Liver (tissue), 9 donors: ENCODE data around the gene F2R. TPM values are rescaled to one million over a fixed set of nuclear protein-coding genes. Genes with fewer than 3 reads are reported as not detected.
"Not testable (repeated sequence)": the region's sequence is repeated elsewhere in the genome, so short reads cannot be mapped to it uniquely, and the experiment has no call there.

ENCODE experiments used
- DNase-seq: peaks from one replicate; pipeline ENCODE4 v3.0.0-alpha.2; 2017; ENCODE audit warnings: low spot score
- H3K27ac ChIP-seq, 2 donors: one replicate each; pipeline ENCODE4 v1.7.0; 2013; ENCODE audit warnings: inconsistent platforms in 2 of 2, low read length in 2 of 2, control low read depth in 1 of 2, low read depth in 1 of 2, mild to moderate bottlenecking in 1 of 2
- H3K27me3 ChIP-seq, 4 donors: one replicate each; pipeline versions ENCODE4 v1.6.1 to v1.7.0; 2013; ENCODE audit warnings: low read length in 3 of 4, inconsistent platforms in 1 of 4, mild to moderate bottlenecking in 1 of 4, moderate library complexity in 1 of 4; ENCODE audit not compliant: control insufficient read depth in 4 of 4, insufficient read depth in 4 of 4
- H3K36me3 ChIP-seq, 4 donors: one replicate each; pipeline versions ENCODE4 v1.6.1 to v1.7.0; 2013; ENCODE audit warnings: low read length in 3 of 4, mild to moderate bottlenecking in 3 of 4, low read depth in 1 of 4, moderate library complexity in 1 of 4; ENCODE audit not compliant: control insufficient read depth in 4 of 4, insufficient read depth in 3 of 4
- H3K4me1 ChIP-seq, 4 donors: one replicate each; pipeline versions ENCODE4 v1.6.1 to v1.7.0; 2013; ENCODE audit warnings: low read length in 3 of 4, mild to moderate bottlenecking in 3 of 4, moderate library complexity in 1 of 4; ENCODE audit not compliant: control insufficient read depth in 4 of 4, insufficient read depth in 4 of 4
- H3K4me3 ChIP-seq, 3 donors: one replicate each; pipeline versions ENCODE4 v1.6.1 to v1.7.0; 2013; ENCODE audit warnings: low read length in 3 of 3, control low read depth in 1 of 3, low read depth in 1 of 3, mild to moderate bottlenecking in 1 of 3
- H3K9ac ChIP-seq, 2 donors: one replicate each; pipeline ENCODE4 v1.7.0; 2013; ENCODE audit warnings: low read length in 2 of 2, mild to moderate bottlenecking in 2 of 2, moderate library complexity in 2 of 2, control low read depth in 1 of 2, low read depth in 1 of 2
- H3K9me3 ChIP-seq, 4 donors: one replicate each; pipeline versions ENCODE4 v1.6.1 to v1.7.0; 2013; ENCODE audit warnings: low read length in 3 of 4; ENCODE audit not compliant: control insufficient read depth in 4 of 4
- ATF3 ChIP-seq: IDR thresholded peaks from 2 replicates; pipeline ENCODE4 v1.6.1; 2016; ENCODE audit warnings: antibody characterized with exemption
- EGR1 ChIP-seq, 2 donors: IDR thresholded peaks; 2 replicates each; pipeline ENCODE4 v1.6.1; 2016 to 2018; ENCODE audit warnings: antibody characterized with exemption in 2 of 2, low read depth in 2 of 2
- GABPA ChIP-seq, 2 donors: IDR thresholded peaks in 1 of 2; conservative IDR thresholded peaks in 1 of 2; 2 replicates each; pipeline ENCODE4 v1.6.1; 2016; ENCODE audit warnings: antibody characterized with exemption in 2 of 2, mild to moderate bottlenecking in 1 of 2, moderate library complexity in 1 of 2
- HNF4G ChIP-seq: IDR thresholded peaks from 2 replicates; pipeline ENCODE4 v1.6.1; 2016; ENCODE audit warnings: antibody characterized with exemption
- MAX ChIP-seq: IDR thresholded peaks from 2 replicates; pipeline ENCODE4 v1.6.1; 2016; ENCODE audit warnings: antibody characterized with exemption
- NR2F2 ChIP-seq: IDR thresholded peaks from 2 replicates; pipeline ENCODE4 v1.6.1; 2016; ENCODE audit warnings: antibody characterized with exemption
- RXRA ChIP-seq, 2 donors: IDR thresholded peaks; 2 replicates each; pipeline ENCODE4 v1.6.1; 2017 to 2018; ENCODE audit warnings: antibody characterized with exemption in 2 of 2, mild to moderate bottlenecking in 1 of 2
- YY1 ChIP-seq: IDR thresholded peaks from 2 replicates; pipeline ENCODE4 v1.6.1; 2016; ENCODE audit warnings: antibody characterized with exemption, mild to moderate bottlenecking
- WGBS: extraction: QIAGEN DNeasy Blood & Tissue Kit; methylation state at CpG from one replicate; pipeline ENCODE4 v1.1.7; 2013; 5-methylcytosine and 5-hydroxymethylcytosine counted together
- polyA plus RNA-seq, 2 donors: library from polyadenylated mRNA; stranded (reverse) in 1 of 2; unstranded in 1 of 2; fragments of 200-250 nt in 1 of 2; fragments of >200 nt in 1 of 2; fragmentation: Nextera tagmentation in 1 of 2; extraction: Ambion mirVana in 1 of 2; gene quantifications; one replicate each; pipeline versions ENCODE4 v1.2.1 to v1.2.3, GENCODE V29; 2013 to 2015
- total RNA-seq, 2 donors: library from RNA; depleted of rRNA; stranded (reverse); fragments of >200 nt; gene quantifications; one replicate each; pipeline ENCODE4 v1.2.3, GENCODE V29; 2014
- TF ChIP-seq, protein P1 (sequence below): fragments of 150-350 bp; IDR thresholded peaks from 2 replicates; pipeline ENCODE4 v1.5.1; 2017; ENCODE audit warnings: improper control_type of control experiment, low read depth, low read length; ENCODE audit not compliant: missing input control
- donor health status: healthy.
- donor health status: healthy.
- donor health status: healthy.
- donor health status: healthy.
- donor health status: healthy.

The F2R gene
- total and polyA plus RNA-seq, 4 donors = 5.9 to 18.7 (median 9.5) TPM

DNA sequence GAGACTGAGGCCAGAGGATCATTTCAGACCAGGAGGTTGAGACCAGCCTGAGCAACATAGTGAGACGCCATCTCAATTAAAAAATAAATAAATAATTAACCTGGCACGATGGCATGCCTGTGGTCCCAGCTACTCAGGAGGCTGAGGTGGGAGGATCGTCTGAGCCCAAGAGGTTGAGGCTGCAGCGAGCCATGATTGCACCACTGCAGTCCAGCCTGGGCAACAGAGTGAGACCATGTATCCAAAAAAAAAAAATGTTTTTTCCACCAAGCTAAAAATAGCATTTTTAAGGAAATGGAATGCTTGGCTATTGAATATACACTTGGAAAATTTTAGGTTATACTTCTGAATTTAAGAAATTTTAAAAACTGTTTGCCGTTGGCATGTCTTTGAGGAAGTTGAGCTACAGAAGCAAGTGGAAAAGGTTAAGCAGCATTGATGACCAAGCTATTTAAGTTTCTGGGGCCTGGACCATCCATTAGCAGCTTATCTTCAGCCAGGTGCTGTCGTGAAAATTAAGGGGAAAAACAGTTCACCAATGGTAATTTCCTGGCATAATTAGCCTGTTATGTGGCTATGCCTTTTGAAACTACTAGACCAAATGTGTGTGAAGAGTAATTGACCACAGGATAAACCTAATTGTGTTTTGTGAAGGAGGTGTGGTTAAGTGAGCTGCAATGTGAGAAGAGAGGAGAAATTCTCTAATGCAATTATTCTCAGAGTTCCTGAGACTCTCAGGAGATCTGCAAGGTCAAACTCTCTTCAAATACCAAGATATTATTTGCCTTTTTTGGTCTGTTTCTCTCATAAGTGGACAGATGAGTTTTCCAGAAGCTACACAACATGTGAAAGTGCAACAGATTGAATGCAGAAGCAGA lies 21.0 kb downstream of the F2R start (continued):
- TF ChIP-seq, protein P1, sequence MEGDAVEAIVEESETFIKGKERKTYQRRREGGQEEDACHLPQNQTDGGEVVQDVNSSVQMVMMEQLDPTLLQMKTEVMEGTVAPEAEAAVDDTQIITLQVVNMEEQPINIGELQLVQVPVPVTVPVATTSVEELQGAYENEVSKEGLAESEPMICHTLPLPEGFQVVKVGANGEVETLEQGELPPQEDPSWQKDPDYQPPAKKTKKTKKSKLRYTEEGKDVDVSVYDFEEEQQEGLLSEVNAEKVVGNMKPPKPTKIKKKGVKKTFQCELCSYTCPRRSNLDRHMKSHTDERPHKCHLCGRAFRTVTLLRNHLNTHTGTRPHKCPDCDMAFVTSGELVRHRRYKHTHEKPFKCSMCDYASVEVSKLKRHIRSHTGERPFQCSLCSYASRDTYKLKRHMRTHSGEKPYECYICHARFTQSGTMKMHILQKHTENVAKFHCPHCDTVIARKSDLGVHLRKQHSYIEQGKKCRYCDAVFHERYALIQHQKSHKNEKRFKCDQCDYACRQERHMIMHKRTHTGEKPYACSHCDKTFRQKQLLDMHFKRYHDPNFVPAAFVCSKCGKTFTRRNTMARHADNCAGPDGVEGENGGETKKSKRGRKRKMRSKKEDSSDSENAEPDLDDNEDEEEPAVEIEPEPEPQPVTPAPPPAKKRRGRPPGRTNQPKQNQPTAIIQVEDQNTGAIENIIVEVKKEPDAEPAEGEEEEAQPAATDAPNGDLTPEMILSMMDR = no peak
- TF ChIP-seq ATF3 (no peak), YY1 (no peak), GABPA (IDR thresholded peaks at IDR 0.05 in 1 of 2, conservative IDR thresholded peaks at IDR 0.05 in 1 of 2) (no peak)

DNA sequence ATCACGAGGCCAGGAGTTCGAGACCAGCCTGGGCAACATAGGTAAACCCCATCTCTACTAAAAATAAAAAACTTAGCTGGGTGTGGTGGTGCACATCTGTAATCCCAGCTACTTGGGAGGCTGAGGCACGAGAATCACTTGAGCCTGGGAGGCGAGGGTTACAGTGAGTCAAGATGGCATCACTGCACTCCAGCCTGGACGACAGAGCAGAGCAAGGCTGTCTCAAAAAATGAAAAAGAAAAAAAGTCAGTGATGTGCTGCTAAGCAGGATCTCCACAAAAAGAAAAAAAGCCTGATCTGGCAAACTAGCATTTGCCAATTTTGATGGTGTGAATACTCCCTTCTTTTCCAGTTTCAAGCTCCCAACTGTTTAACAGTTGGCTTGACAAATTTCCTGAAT lies 21.9 kb downstream of the F2R start:
- no peaks in the 10 kb centered on the region for H3K9me3 ChIP-seq
- H3K4me1 ChIP-seq = no peaks in the 10 kb centered on the region
- no peak overlapping the region for H3K4me3 ChIP-seq
- TF ChIP-seq HNF4G (no peak), RXRA (IDR thresholded peaks at IDR 0.05) (no peak), MAX (no peak), GABPA (IDR thresholded peaks at IDR 0.05 in 1 of 2, conservative IDR thresholded peaks at IDR 0.05 in 1 of 2) (no peak), EGR1 (IDR thresholded peaks at IDR 0.05; ENCODE audit: low read depth in 2 of 2) (no peak)
- TF ChIP-seq, protein P1 = no peak
- no peak overlapping the region for H3K9ac ChIP-seq
- no peaks in the 10 kb centered on the region for H3K36me3 ChIP-seq
- no peak overlapping the region for H3K27ac ChIP-seq
- DNase-seq = no peak
- whole genome bisulfite sequencing = 93% methylated on average over 5 of the region's 5 CpGs
- no peaks in the 10 kb centered on the region for H3K27me3 ChIP-seq

DNA sequence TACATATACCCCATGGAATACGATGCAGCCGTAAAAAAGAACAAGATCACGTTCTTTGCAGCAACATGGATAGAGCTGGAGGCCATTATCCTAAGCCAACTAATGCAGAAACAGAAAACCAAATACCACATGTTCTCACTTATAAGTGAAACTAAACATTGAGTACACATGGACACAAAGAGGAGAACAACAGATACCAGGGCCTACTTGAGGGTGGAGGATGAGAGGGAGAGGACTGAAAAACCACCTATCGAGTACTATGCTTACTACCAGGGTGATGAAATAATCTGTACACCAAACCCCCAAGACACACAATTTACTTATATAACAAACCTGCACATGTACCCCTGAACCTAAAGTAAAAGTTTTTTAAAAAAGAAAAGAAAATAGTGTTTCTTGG lies 25.6 kb downstream of the F2R start:
- not testable (repeated sequence) for H3K4me1 ChIP-seq, H3K4me3 ChIP-seq, H3K9me3 ChIP-seq, H3K27me3 ChIP-seq, H3K27ac ChIP-seq, H3K36me3 ChIP-seq, H3K9ac ChIP-seq, DNase-seq
- 95% methylated on average over 4 of the region's 4 CpGs for WGBS

GRCh38 chr5:76742583-76742982 lies 26.7 kb downstream of the F2R start:
- no peaks in the 10 kb centered on the region for H3K27me3 ChIP-seq
- no peaks in the 10 kb centered on the region for H3K9me3 ChIP-seq
- no peak overlapping the region for H3K4me3 ChIP-seq
- H3K27ac ChIP-seq = no peak overlapping the region
- TF ChIP-seq HNF4G (no peak), NR2F2 (no peak)
- TF ChIP-seq, protein P1 = no peak
- no peak overlapping the region for H3K9ac ChIP-seq
- WGBS = 90% methylated on average over 4 of the region's 4 CpGs
- no peaks in the 10 kb centered on the region for H3K36me3 ChIP-seq
- no peaks in the 10 kb centered on the region for H3K4me1 ChIP-seq
- DNase-seq = no peak
